Right lobe of liver (tissue), 6 donors: ENCODE results near the gene PEAK1. TPM values are rescaled to one million over a fixed set of nuclear protein-coding genes. Genes with fewer than 3 reads are reported as not detected.

Source experiments
- ATAC-seq, 4 donors: fragments of 200-7000 bp; cut with Tn5 transposase; one replicate each; pipeline ENCODE4 v1.9.1; 2020; ENCODE audit warnings: mild to moderate bottlenecking in 4 of 4, moderate library complexity in 4 of 4
- DNase-seq, 3 donors: peaks; one replicate each; pipeline ENCODE4 v3.0.0-alpha.2; 2020
- H3K27ac ChIP-seq, 3 donors: fragments of 200-600 bp; one replicate each; pipeline ENCODE4 v1.8.0; 2022
- H3K27me3 ChIP-seq, 2 donors: fragments of 200-600 bp; one replicate each; pipeline ENCODE4 v1.8.0; 2022
- H3K36me3 ChIP-seq, 4 donors: fragments of 200-600 bp; sonication (generic) in 1 of 4; one replicate each; pipeline versions ENCODE4 v1.5.1 to v1.8.0; 2017 to 2022; ENCODE audit warnings: control low read depth in 1 of 4
- H3K4me1 ChIP-seq, 4 donors: fragments of 200-600 bp; sonication (generic) in 1 of 4; one replicate each; pipeline versions ENCODE4 v1.5.1 to v1.8.0; 2017 to 2022; ENCODE audit warnings: control low read depth in 1 of 4
- H3K4me3 ChIP-seq, 3 donors: fragments of 200-600 bp; one replicate each; pipeline ENCODE4 v1.8.0; 2022
- H3K9me3 ChIP-seq, 4 donors: fragments of 200-600 bp; sonication (generic) in 1 of 4; one replicate each; pipeline versions ENCODE4 v1.5.1 to v1.8.0; 2017 to 2022; ENCODE audit warnings: control low read depth in 1 of 4
- CTCF ChIP-seq, 4 donors: fragments of 200-600 bp in 3 of 4; fragments of 450-650 bp in 1 of 4; IDR thresholded peaks; one replicate each; pipeline versions ENCODE4 v1.5.1 to v1.8.0; 2016 to 2022; ENCODE audit warnings: antibody characterized with exemption in 4 of 4, mild to moderate bottlenecking in 2 of 4
- POLR2A ChIP-seq: fragments of 450-650 bp; IDR thresholded peaks from one replicate; pipeline ENCODE4 v1.6.1; 2017; ENCODE audit warnings: antibody characterized with exemption, mild to moderate bottlenecking
- WGBS: methylation state at CpG from one replicate; pipeline ENCODE4 v1.1.6; 2018; ENCODE audit warnings: low coverage, low lambda C conversion rate; ENCODE audit not compliant: insufficient coverage; ENCODE audit errors: missing lambda C conversion rate; 5-methylcytosine and 5-hydroxymethylcytosine counted together
- intact Hi-C, 2 donors: fragments of 100-400 bp; cut with DNase I; formaldehyde crosslinking; loops; one replicate each; pipeline versions ENCODE4 v1.11.2 to v1.14.1; 2022
- total RNA-seq, 6 experiments: library from RNA; depleted of rRNA in 2 of 6; stranded (reverse); fragments of >200 nt in 2 of 6; fragmentation: NEBNext Ultra II Directional in 3 of 6; extraction: Animal tissue kit (Norgen Biotek cat#: 25700) in 3 of 6; gene quantifications; one replicate each; pipeline versions ENCODE4 v1.1.0 to v1.2.4, GENCODE V29; 2016 to 2023
- donor health status: DM: no; HTN: yes; CAD: no.
- donor health status: DM: no; HTN: no; CAD: no.
- donor health status: DM: no; HTN: no; CAD: no.
- donor health status: DM: no; HTN: yes; CAD: no.
- donor health status: DM: no; HTN: yes; CAD: no.

PEAK1 gene
- total RNA-seq, 6 experiments from 2014 or later = 5.9 to 18.4 (median 10.1) TPM

DNA sequence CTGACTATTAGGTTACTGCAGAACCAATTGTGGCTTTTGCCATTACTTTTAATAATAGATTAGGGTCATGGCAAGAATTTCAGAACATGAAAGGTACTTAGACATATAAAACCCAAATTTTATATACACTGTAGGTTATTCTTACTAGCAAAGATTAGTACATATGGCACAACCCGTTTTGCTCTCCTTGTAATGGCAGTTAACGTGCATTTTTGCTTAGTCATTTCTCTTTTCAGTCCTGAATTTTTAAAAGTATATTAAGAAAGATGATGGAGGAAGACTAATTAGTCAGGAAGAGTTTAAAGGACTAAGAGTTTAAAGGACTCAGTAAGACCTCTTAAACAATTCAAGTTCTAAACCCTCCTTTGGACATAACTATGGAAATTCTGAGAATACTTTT is 114.0 kb downstream of the PEAK1 start:
- no peak overlapping the region for H3K4me3 ChIP-seq
- H3K27me3 ChIP-seq = no peaks in the 10 kb centered on the region
- DNase-seq (no peak), ATAC-seq (no peak)
- H3K36me3 ChIP-seq = no peaks in the 10 kb centered on the region
- H3K4me1 ChIP-seq = no peaks in the 10 kb centered on the region
- TF ChIP-seq POLR2A (no peak), CTCF (IDR thresholded peaks at IDR 0.05) (no peak)
- no peaks in the 10 kb centered on the region for H3K9me3 ChIP-seq
- 71% methylated on average over 2 of the region's 2 CpGs for WGBS
- intact Hi-C loops = no loop called here
- no peak overlapping the region for H3K27ac ChIP-seq

DNA sequence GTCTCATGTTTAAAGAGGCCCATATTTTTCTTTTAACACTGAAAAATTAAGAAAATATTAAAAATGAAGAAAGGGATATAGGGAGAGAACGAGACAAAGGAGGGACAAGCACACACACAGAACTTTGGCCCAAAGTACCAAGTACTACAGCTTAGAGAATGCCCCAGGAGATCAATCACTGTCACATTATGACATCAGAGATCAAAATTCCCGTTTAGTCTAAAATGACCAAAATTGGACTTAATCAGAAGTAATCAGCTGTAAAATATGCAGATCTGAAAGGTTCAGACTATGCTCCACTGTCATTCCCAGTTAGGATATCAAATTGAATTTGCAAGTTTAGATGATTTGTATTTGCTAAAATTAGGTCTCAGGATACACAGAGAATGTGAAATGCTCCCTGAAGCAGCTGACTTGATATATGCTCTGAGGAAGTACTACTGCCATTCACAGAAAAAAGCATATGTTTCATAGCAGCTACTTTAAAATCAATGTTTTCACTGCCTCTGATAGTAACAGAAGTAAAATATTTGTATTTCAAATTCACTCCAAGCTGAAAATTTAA is 123.0 kb downstream of the PEAK1 start:
- TF ChIP-seq CTCF (IDR thresholded peaks at IDR 0.05) (no peak), POLR2A (no peak)
- WGBS = 46% methylated on average over 2 of the region's 2 CpGs
- DNase-seq (no peak), ATAC-seq (no peak)
- Histone ChIP-seq H3K4me1 (no peaks in the 10 kb centered on the region), H3K9me3 (no peaks in the 10 kb centered on the region), H3K27ac (no peak overlapping the region), H3K36me3 (no peaks in the 10 kb centered on the region), H3K4me3 (no peak overlapping the region), H3K27me3 (no peaks in the 10 kb centered on the region)
- intact Hi-C loops = no loop called here

GRCh38 chr15:77295446-77295845 is 124.5 kb downstream of the PEAK1 start:
- H3K27me3 ChIP-seq = no peaks in the 10 kb centered on the region
- 69% methylated on average over 2 of the region's 2 CpGs for WGBS
- H3K27ac ChIP-seq = no peak overlapping the region
- no peaks in the 10 kb centered on the region for H3K36me3 ChIP-seq
- no peak for DNase-seq
- no peaks in the 10 kb centered on the region for H3K9me3 ChIP-seq
- intact Hi-C loops = no loop called here
- H3K4me1 ChIP-seq = no peaks in the 10 kb centered on the region
- ATAC-seq = no peak
- TF ChIP-seq CTCF (IDR thresholded peaks at IDR 0.05) (no peak), POLR2A (no peak)
- no peak overlapping the region for H3K4me3 ChIP-seq

- Histone ChIP-seq H3K27ac (no peak overlapping the region), H3K4me3 (no peak overlapping the region), H3K27me3 (no peaks in the 10 kb centered on the region), H3K4me1 (no peaks in the 10 kb centered on the region), H3K9me3 (no peaks in the 10 kb centered on the region), H3K36me3 (no peaks in the 10 kb centered on the region)
- DNase-seq = no peak
- TF ChIP-seq POLR2A = no peak
- intact Hi-C loops = no loop called here
- 83% methylated on average over 1 of the region's 1 CpG for WGBS
- no peak for ATAC-seq
These were observed 126.8 kb downstream of the PEAK1 start for GRCh38 chr15:77292969-77293558.

DNA sequence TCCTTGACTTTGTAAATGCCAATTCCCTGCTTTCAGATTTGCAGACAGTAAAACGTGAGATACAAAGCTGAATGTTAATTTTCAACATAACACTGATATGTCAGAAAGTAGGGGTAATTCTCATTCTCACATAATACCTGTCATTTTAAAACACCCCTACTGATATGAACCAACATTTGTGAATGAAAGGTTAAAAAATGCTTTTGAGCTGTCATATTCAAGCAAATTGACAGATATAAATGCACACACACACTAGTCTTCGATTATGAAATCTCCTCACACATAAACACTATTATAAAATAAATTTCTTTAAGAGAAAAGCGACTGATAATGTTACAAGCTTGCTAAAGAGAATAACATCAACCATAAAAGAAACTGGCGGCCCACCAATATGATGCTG is 128.8 kb downstream of the PEAK1 start:
- Histone ChIP-seq H3K27me3 (no peaks in the 10 kb centered on the region), H3K4me3 (no peak overlapping the region), H3K27ac (no peak overlapping the region), H3K4me1 (no peaks in the 10 kb centered on the region), H3K9me3 (no peaks in the 10 kb centered on the region), H3K36me3 (no peaks in the 10 kb centered on the region)
- intact Hi-C loops = no loop called here
- TF ChIP-seq CTCF (IDR thresholded peaks at IDR 0.05) (no peak), POLR2A (no peak)
- no peak for ATAC-seq
- DNase-seq = no peak
- 94% methylated on average over 4 of the region's 4 CpGs for WGBS
